ENCODE measurements around the gene CTDSP1.
A peak's percentile ranks its signal among the peaks of the same experiment; 100 is the strongest.

CTDSP1 gene

DNA sequence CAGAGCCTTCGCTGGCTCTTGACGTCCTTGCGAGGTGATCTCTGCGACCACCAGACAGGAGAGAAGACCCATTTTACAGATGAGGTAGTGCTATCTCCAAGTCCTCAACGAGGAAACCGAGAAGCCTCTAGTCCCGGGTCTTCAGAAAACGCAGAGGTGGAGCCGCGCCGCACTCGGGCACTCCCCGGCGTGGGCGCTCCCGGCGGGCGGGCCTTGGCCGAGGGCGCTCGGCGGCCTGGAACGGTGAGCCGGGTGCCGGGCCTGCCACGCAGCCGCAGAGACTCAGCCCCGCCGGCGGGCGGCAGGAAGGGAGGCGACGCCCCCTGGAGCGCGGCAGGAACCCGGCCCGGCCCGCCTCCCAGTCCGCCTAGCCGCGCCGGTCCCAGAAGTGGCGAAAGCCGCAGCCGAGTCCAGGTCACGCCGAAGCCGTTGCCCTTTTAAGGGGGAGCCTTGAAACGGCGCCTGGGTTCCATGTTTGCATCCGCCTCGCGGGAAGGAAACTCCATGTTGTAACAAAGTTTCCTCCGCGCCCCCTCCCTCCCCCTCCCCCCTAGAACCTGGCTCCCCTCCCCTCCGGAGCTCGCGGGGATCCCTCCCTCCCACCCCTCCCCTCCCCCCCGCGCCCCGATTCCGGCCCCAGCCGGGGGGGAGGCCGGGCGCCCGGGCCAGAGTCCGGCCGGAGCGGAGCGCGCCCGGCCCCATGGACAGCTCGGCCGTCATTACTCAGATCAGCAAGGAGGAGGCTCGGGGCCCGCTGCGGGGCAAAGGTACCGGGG is at the start of gene CTDSP1:
CTDSP1 (plus strand) TSS at position 478 of the 776 bp plus-strand sequence; CDS start at position 701, 223 bp downstream.
- H3K4me2 ChIP-seq, result peak within 1 kb of the TSS; percentile 95 to 100 (median 98)
- H3K27me3 ChIP-seq, result peaks cover 0 to 26% (median 20%) of the 10 kb centered on the region in 11 experiments; a peak in 15 of 22 replicates
- no peaks in the 10 kb centered on the region for H3K9me3 ChIP-seq (replicated peaks in 1 of 11)
- H4K20me1 ChIP-seq, result peaks cover 14 to 38% (median 30%) of the 10 kb centered on the region in 11 experiments; a peak in 14 of 22 replicates
- H3K36me3 ChIP-seq, result peaks cover 32 to 37% (median 36%) of the 10 kb centered on the region in 11 experiments
- 0 out of 22 replicates have a peak, but pooled peaks of 1 of the 11 experiments have one; percentile 8 for TF ChIP-seq Cebpa-rat (IDR thresholded peaks at IDR 0.05)
- peaks cover 52 to 80% (median 75%) of the 10 kb centered on the region in 10 experiments for H3K4me1 ChIP-seq
- H3K4me3 ChIP-seq, result peak within 1 kb of the TSS; percentile 79 to 97 (median 93)
- H3K9ac ChIP-seq, result peak within 1 kb of the TSS; percentile 94 to 100 (median 99)
- peak within 1 kb of the TSS; percentile 96 to 100 (median 99) for H3K27ac ChIP-seq

GRCh38 chr2:218354045-218354444 is 45.6 kb upstream of the CTDSP1 start:
- Histone ChIP-seq H3K4me1 (peaks cover 0 to 34% (median 15%) of the 10 kb centered on the region in 10 experiments; a peak in 17 of 20 replicates), H4K20me1 (no peaks in the 10 kb centered on the region), H3K4me3 (no peak overlapping the region), H3K36me3 (no peaks in the 10 kb centered on the region), H3K27me3 (no peaks in the 10 kb centered on the region), H3K4me2 (no peak overlapping the region), H3K9ac (no peak overlapping the region), H3K27ac (no peak overlapping the region), H3K9me3 (replicated peaks in 1 of 11) (peaks cover 33 to 54% (median 41%) of the 10 kb centered on the region in 11 experiments)
- no peak for TF ChIP-seq Cebpa-rat (IDR thresholded peaks at IDR 0.05)

DNA sequence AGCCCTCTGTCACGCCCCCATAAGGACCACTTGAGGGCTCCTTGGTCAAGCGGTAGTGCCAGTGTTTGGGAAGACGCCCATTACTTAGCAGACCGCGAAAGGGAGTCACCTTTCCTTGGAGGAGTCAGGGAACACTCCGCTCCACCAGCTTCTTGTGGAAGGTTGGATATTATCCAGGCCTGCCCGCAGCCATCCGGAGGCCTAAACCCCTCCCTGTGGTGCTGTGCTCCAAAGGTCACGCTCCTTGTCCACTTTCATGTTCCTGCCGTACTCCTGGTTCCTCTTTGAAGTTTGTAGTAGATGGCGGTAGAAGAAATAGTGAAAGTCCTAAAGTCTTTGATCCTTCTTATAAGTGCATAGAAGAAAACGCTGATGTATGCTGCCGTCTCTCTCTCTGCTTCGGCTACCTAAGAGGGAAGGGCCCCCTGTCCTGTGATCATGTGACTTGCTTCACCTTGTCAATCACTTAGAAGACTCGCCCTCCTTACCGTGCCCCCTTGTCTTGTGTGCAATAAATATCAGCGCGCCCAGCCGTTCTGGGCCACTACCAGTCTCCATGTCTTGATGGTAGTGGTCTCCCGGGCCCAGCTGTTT is 44.7 kb upstream of the CTDSP1 start:
- Histone ChIP-seq H3K4me1 (peaks cover 9 to 43% (median 24%) of the 10 kb centered on the region in 10 experiments), H3K27me3 (no peaks in the 10 kb centered on the region), H3K27ac (no peak overlapping the region), H3K9me3 (replicated peaks in 1 of 11) (peaks cover 24 to 45% (median 32%) of the 10 kb centered on the region in 11 experiments), H4K20me1 (no peaks in the 10 kb centered on the region), H3K4me3 (no peak overlapping the region), H3K36me3 (no peaks in the 10 kb centered on the region), H3K4me2 (no peak overlapping the region), H3K9ac (no peak overlapping the region)
- TF ChIP-seq Cebpa-rat (IDR thresholded peaks at IDR 0.05), result no peak

DNA sequence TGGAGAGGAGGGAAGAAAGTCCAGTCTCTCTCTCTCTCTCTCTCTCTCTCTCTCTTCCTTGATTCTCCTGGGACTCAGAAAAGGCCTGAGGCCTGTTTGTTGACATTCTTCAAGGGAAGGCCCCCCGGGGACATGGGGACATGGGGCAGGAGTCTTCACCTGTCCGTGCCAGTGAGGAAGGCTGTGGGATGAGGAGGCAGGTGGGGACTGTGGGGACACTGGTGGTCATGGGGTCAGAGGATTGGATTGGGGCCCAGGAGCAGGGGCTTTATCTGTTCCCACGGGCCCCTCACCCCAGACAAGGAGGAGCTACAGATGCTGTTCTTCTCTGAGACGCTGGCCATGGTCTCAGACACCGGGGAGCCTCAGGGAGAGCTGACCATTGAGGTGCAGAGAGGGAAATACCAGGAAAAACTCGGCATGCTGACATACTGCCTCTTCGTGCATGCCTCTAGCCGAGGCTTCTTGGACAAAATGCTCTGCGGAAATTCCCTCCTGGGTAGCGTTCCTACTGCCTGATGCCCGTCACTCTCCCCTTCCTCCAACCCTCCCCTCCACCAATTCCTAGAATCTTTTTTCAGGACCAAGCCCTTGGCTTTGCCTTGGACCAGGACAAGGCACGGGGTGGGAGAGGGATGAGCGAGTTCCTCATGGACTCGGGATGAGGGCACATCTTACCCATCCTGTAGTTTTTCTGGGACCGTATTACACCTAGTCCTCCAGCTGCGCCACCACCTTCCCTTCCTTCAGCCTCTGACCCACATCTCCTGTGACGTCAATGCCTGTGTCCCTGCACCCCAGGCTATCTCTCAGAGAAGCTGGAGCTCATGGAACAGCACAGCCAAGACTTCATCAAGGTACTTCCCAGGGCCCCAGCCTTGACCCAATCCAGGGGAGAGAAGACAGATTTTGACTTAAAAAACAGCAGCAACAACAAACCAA is 42.2 kb upstream of the CTDSP1 start:
- H3K4me2 ChIP-seq, result peak overlapping the region in 6 of 11 experiments; percentile 5 to 84 (median 50); a peak in 9 of 22 replicates
- H3K9ac ChIP-seq, result peak overlapping the region in 9 of 11 experiments; percentile 2 to 59 (median 33); a peak in 11 of 22 replicates
- H3K9me3 ChIP-seq (replicated peaks in 1 of 11), result peaks cover 0 to 19% (median 6%) of the 10 kb centered on the region in 11 experiments; a peak in 16 of 22 replicates
- TF ChIP-seq Cebpa-rat (IDR thresholded peaks at IDR 0.05), result no peak
- H3K27me3 ChIP-seq, result no peaks in the 10 kb centered on the region
- H3K36me3 ChIP-seq, result no peaks in the 10 kb centered on the region
- peaks cover 34 to 69% (median 49%) of the 10 kb centered on the region in 10 experiments for H3K4me1 ChIP-seq
- no peaks in the 10 kb centered on the region for H4K20me1 ChIP-seq
- H3K4me3 ChIP-seq, result no peak overlapping the region
- peak overlapping the region in 9 of 11 experiments; percentile 0 to 68 (median 39); a peak in 9 of 22 replicates for H3K27ac ChIP-seq

DNA sequence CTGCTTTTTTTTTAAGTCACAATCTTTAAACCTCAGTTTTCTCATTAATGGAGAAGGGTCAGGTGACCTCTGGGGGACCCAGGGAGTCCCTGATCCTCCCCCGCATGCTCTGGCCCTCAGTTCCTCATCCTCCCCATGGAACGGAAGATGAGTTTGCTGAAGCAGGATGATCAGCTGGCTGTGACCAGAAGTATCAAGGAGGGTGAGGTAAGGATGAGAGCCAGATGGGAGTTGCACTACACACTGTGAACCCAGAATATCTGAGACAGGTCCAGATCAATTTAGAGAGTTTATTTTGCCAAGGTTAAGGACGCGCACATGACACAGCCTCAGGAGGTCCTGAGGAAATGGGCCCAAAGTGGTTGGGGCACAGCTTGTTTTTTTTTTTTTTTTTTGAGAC is 39.2 kb upstream of the CTDSP1 start:
- Histone ChIP-seq H4K20me1 (no peaks in the 10 kb centered on the region), H3K36me3 (no peaks in the 10 kb centered on the region), H3K4me2 (peak overlapping the region; percentile 53 to 97 (median 73)), H3K27me3 (no peaks in the 10 kb centered on the region), H3K4me1 (peaks cover 48 to 98% (median 71%) of the 10 kb centered on the region in 10 experiments), H3K27ac (peak overlapping the region in 8 of 11 experiments; percentile 25 to 73 (median 50); a peak in 15 of 22 replicates), H3K9me3 (replicated peaks in 1 of 11) (no peaks in the 10 kb centered on the region), H3K4me3 (no peak overlapping the region), H3K9ac (peak overlapping the region in 6 of 11 experiments; percentile 1 to 46 (median 28); a peak in 6 of 22 replicates)
- no peak for TF ChIP-seq Cebpa-rat (IDR thresholded peaks at IDR 0.05)

DNA sequence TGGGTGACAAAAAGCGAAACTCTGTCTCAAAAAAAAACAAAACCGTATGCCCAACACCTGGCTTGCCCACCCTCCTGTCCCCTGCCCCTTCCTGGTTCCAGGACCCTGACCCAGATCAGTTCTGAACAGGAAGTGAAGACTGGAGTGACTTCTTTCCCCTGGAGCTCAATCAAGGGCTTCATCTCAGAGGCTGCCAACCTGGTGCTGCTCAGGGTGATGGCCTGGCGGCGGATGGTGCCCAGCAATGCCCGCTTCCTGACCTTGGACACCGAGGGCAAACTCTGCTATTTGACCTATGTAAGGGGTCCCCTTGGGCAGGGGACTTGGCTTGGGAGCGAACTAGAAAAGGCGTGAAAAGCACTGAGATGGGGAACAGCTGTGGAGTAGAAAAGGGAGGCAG is 37.1 kb upstream of the CTDSP1 start:
- Histone ChIP-seq H4K20me1 (no peaks in the 10 kb centered on the region), H3K4me2 (peak overlapping the region; percentile 45 to 97 (median 72)), H3K4me1 (peaks cover 49 to 99% (median 83%) of the 10 kb centered on the region in 10 experiments), H3K27ac (peak overlapping the region in 9 of 11 experiments; percentile 14 to 73 (median 48); a peak in 14 of 22 replicates), H3K4me3 (no peak overlapping the region), H3K9me3 (replicated peaks in 1 of 11) (peaks cover 0 to 8% (median 7%) of the 10 kb centered on the region in 11 experiments; a peak in 16 of 22 replicates), H3K9ac (peak overlapping the region in 5 of 11 experiments; percentile 19 to 54 (median 29); a peak in 4 of 22 replicates), H3K27me3 (no peaks in the 10 kb centered on the region), H3K36me3 (peaks cover 0 to 5% (median 0%) of the 10 kb centered on the region in 11 experiments; a peak in 2 of 22 replicates)
- no peak for TF ChIP-seq Cebpa-rat (IDR thresholded peaks at IDR 0.05)

GRCh38 chr2:218363736-218364135 is 35.9 kb upstream of the CTDSP1 start:
- Histone ChIP-seq H4K20me1 (no peaks in the 10 kb centered on the region), H3K27ac (peak overlapping the region in 7 of 11 experiments; percentile 7 to 73 (median 32); a peak in 7 of 22 replicates), H3K4me3 (no peak overlapping the region), H3K9me3 (replicated peaks in 1 of 11) (peaks cover 0 to 8% (median 7%) of the 10 kb centered on the region in 11 experiments; a peak in 16 of 22 replicates), H3K36me3 (peaks cover 0 to 5% (median 0%) of the 10 kb centered on the region in 11 experiments; a peak in 2 of 22 replicates), H3K27me3 (no peaks in the 10 kb centered on the region), H3K4me1 (peaks cover 61 to 96% (median 89%) of the 10 kb centered on the region in 10 experiments), H3K4me2 (peak overlapping the region in 10 of 11 experiments; percentile 45 to 97 (median 73); a peak in 18 of 22 replicates), H3K9ac (peak overlapping the region in 4 of 11 experiments; percentile 7 to 30 (median 22); a peak in 3 of 22 replicates)
- TF ChIP-seq Cebpa-rat (IDR thresholded peaks at IDR 0.05), result no peak

DNA sequence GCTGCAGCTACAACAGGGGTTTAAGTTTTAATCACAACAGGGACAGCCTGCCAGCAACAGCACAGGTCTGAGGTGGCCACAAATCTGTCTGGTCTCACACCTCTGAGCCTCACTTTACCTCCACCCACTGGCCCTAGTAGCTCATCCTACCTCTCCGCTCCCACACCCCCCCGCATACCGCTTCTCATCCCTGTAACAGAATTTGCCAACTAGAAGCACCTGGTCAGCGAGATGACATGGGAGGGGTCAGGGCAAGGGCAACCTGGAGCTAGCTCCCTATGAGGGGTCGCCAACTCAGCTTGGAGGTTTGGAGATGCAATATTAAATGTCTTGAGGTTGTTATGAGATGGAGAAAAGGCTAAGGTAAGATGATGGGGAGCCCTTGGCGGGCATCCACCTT is 35.5 kb upstream of the CTDSP1 start:
- peaks cover 64 to 99% (median 92%) of the 10 kb centered on the region in 10 experiments for H3K4me1 ChIP-seq
- H3K27me3 ChIP-seq, result no peaks in the 10 kb centered on the region
- H3K4me2 ChIP-seq, result peak overlapping the region in 8 of 11 experiments; percentile 45 to 97 (median 78); a peak in 14 of 22 replicates
- peak overlapping the region in 7 of 11 experiments; percentile 7 to 73 (median 32); a peak in 7 of 22 replicates for H3K27ac ChIP-seq
- no peak overlapping the region for H3K4me3 ChIP-seq
- no peaks in the 10 kb centered on the region for H4K20me1 ChIP-seq
- peak overlapping the region in 4 of 11 experiments; percentile 7 to 30 (median 15); a peak in 3 of 22 replicates for H3K9ac ChIP-seq
- peaks cover 0 to 8% (median 7%) of the 10 kb centered on the region in 11 experiments; a peak in 16 of 22 replicates for H3K9me3 ChIP-seq (replicated peaks in 1 of 11)
- peaks cover 0 to 5% (median 0%) of the 10 kb centered on the region in 11 experiments; a peak in 2 of 22 replicates for H3K36me3 ChIP-seq
- TF ChIP-seq Cebpa-rat (IDR thresholded peaks at IDR 0.05), result no peak

Data from BLaER1 treated with 17β-estradiol and CSF1 and Interleukin-3, amounts not matched to agents 10 nM and 100 nM (cell line).